Neutrophil (primary cell): ENCODE results near the gene LDLRAD3.

ENCODE experiments used
- H3K27ac ChIP-seq: fragments of 200-600 bp; sonication (generic); 2 replicates; pipeline ENCODE4 v1.5.1; 2016; ENCODE audit warnings: mild to moderate bottlenecking, moderate library complexity
- H3K27me3 ChIP-seq: fragments of 200-600 bp; sonication (generic); 2 replicates; pipeline ENCODE4 v1.6.0; 2016; ENCODE audit warnings: mild to moderate bottlenecking
- H3K36me3 ChIP-seq: fragments of 200-600 bp; sonication (generic); 2 replicates; pipeline ENCODE4 v1.5.1; 2017
- H3K4me1 ChIP-seq, 2 experiments: fragments of 200-600 bp in 1 of 2; sonication (generic) in 1 of 2; 1 replicate in 1 of 2; 2 replicates in 1 of 2; pipeline versions ENCODE4 v1.5.1 to v1.6.1; 2013 to 2016; ENCODE audit warnings: low read depth in 1 of 2, low read length in 1 of 2, mild to moderate bottlenecking in 1 of 2, moderate library complexity in 1 of 2; ENCODE audit not compliant: control insufficient read depth in 1 of 2, insufficient read depth in 1 of 2
- H3K4me3 ChIP-seq, 2 experiments: fragments of 200-600 bp in 1 of 2; sonication (generic) in 1 of 2; 1 replicate in 1 of 2; 2 replicates in 1 of 2; pipeline ENCODE4 v1.5.1; 2013 to 2016; ENCODE audit warnings: low read depth in 1 of 2, low read length in 1 of 2, mild to moderate bottlenecking in 1 of 2, moderate library complexity in 1 of 2
- H3K9me3 ChIP-seq: fragments of 200-600 bp; sonication (generic); 2 replicates; pipeline ENCODE4 v1.5.1; 2016
- CTCF ChIP-seq: fragments of 200-600 bp; sonication (generic); IDR thresholded peaks from 2 replicates; pipeline ENCODE4 v1.5.1; 2016; ENCODE audit warnings: antibody characterized with exemption

Gene LDLRAD3

DNA sequence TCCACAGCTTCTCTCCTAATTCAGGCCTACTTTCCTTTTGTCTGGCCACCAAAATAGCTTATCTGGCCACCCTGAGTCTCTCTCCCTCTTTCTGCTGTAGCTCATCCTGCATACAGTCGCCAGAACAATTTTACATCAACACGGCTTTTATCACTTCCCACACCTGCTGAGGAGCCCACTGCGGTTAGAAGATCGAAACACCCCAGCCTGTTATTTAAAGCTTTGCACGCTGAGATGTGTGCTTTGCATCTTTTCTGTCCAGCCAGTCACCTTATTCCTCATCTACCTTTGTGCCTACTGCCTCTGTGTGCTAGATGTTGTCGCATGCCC, 249.4 kb downstream of the LDLRAD3 start:
- Histone ChIP-seq H3K27ac (no peak overlapping the region), H3K36me3 (no peaks in the 10 kb centered on the region), H3K9me3 (no peaks in the 10 kb centered on the region), H3K4me1 (no peaks in the 10 kb centered on the region), H3K4me3 (no peak overlapping the region), H3K27me3 (no peaks in the 10 kb centered on the region)
- TF ChIP-seq CTCF: no peak

DNA sequence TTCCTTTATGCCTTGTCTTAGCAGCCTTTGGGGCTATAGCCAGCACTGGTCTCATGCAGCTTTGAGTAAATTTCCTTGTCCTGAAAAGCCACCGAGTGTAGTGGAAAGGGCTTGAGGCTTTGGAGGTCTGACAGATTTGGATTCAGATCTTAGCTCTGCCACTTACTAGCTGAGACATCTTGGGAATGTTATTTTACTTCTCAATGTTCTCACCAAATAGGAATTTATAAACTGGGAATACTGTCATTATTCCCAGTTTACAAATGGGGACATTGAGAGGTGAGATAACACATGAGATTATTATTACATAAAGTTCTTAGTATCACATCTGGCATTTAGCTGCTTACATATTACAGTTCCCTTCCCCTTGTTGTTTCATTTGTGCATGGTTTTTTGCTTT, 249.9 kb downstream of the LDLRAD3 start:
- Histone ChIP-seq H3K27me3 (no peaks in the 10 kb centered on the region), H3K27ac (no peak overlapping the region), H3K4me1 (no peaks in the 10 kb centered on the region), H3K36me3 (no peaks in the 10 kb centered on the region), H3K9me3 (no peaks in the 10 kb centered on the region), H3K4me3 (no peak overlapping the region)
- TF ChIP-seq CTCF: no peak

DNA sequence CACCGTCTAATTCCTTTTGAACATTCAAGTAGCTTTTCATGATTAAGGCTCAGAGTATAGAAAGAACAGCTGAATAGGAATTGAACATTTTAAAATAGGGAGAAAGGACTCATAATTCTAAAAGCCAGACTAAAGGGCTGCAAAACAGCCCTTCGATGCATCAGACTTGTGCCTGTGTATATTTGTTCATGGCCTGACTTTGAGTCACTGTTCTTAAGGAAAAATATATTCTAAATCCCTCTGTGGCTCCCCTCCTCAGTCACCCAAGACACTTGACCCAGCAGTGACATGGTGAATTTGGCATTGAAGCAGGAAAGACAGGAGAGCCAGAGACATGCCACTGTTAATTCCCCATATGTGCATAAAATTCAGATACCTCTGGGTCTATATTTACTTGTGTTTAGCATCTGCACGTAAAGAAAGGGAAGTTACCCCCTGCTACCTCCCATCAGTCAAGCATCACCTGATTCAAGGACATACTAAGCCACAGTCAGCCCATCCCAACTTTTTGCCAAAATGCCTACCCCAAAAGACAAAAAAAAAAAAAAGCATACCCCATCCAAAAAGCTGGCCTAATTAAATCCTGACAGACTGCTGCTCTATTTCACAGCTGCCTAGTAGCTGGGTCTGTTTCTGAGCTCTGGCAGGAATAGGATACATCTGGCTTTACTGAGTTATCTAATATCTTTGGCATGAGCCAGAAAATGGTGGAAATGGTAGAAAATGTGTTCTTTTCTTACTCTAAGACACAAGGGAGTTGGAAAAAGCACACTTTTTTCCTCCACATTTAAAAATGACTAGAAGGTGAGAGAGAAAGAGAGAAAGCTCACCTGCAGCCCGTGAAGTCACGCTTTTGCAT, 251.9 kb downstream of the LDLRAD3 start:
- TF ChIP-seq CTCF: no peak
- Histone ChIP-seq H3K27ac (no peak overlapping the region), H3K4me3 (no peak overlapping the region), H3K27me3 (no peaks in the 10 kb centered on the region), H3K4me1 (no peaks in the 10 kb centered on the region), H3K36me3 (no peaks in the 10 kb centered on the region), H3K9me3 (no peaks in the 10 kb centered on the region)

GRCh38 chr11:36196411-36196998, 252.6 kb downstream of the LDLRAD3 start:
- Histone ChIP-seq H3K9me3 (no peaks in the 10 kb centered on the region), H3K27ac (no peak overlapping the region), H3K27me3 (no peaks in the 10 kb centered on the region), H3K36me3 (no peaks in the 10 kb centered on the region), H3K4me3 (no peak overlapping the region), H3K4me1 (no peaks in the 10 kb centered on the region)
- no peak for TF ChIP-seq CTCF

GRCh38 chr11:36201411-36201810, 257.5 kb downstream of the LDLRAD3 start:
- no peak overlapping the region for H3K27ac ChIP-seq
- no peaks in the 10 kb centered on the region for H3K4me1 ChIP-seq
- no peak for TF ChIP-seq CTCF
- H3K27me3 ChIP-seq: no peaks in the 10 kb centered on the region
- H3K9me3 ChIP-seq: no peaks in the 10 kb centered on the region
- H3K36me3 ChIP-seq: no peaks in the 10 kb centered on the region
- no peak overlapping the region for H3K4me3 ChIP-seq
